HG02623 (cell line): ENCODE data around the gene RPS6KB2.

ENCODE experiments used
- ATAC-seq: cut with Tn5 transposase; IDR thresholded peaks from one replicate; pipeline ENCODE4 v1.9.1; 2021; ENCODE audit warnings: moderate library complexity; ENCODE audit not compliant: unreplicated experiment

The RPS6KB2 gene

DNA sequence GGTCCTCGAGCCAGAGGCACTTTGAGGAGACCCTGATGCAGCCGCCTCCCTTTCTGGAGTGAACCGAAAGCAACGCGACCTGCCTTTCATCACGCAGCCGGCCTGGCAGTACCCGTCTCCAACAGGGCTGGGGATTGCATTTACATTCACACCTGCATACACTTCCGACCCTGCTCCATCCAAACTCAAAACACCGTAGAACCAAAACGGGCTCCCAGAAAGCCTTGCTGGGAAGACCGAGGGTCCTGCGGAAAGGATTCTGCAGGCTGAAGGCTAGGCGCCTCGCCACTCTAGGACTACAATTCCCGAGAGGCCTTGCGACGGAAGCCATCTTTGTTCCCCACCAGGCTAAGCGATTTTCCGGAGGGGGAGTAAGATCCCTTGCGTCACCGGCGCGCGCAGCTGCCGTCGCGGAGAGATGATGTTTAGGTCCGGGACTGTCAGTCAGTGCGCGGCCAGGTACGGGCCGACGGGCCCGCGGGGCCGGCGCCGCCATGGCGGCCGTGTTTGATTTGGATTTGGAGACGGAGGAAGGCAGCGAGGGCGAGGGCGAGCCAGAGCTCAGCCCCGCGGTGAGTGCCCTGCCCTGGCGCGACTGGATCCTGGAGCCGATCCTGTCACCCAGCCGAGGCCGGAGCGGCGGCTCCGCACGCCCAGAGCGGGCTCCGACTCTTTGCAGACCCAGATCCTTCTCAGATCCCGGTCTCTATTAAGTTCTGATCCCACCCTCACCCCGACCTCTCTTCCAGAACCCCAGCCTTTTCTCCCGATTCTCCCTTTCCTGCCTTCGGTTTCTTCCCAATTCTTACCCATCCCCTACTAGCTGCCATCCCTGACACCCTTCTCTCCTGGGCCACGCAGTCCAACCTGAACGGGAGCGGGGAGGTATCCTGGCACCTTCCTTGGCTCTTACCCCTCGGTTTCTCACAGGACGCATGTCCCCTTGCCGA lies at the start of gene RPS6KB2:
RPS6KB2 (plus strand) TSS at position 443 of the 950 bp plus-strand sequence; CDS start at position 495, 52 bp downstream.
- peak; percentile 84 for ATAC-seq

DNA sequence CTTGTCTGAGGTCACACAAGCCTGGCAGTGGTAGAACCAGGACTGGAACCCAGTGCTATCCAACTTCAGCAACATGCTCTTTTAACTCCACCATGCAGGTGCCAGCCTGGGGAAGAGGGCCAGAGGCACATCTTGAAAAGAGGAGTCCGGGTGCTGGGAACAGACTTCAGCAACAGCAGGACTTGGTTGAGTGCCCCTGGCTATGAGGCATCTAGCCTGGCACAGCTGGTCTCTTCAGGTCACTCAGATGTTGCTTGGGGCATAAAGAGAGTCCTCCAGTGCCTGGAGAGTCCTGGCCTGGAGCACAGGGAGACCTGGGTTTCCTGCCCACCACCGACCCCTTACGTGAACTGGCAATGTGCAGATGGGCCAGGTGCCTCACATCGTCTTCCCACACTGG lies 49.8 kb upstream of the RPS6KB2 start:
- ATAC-seq = no peak

DNA sequence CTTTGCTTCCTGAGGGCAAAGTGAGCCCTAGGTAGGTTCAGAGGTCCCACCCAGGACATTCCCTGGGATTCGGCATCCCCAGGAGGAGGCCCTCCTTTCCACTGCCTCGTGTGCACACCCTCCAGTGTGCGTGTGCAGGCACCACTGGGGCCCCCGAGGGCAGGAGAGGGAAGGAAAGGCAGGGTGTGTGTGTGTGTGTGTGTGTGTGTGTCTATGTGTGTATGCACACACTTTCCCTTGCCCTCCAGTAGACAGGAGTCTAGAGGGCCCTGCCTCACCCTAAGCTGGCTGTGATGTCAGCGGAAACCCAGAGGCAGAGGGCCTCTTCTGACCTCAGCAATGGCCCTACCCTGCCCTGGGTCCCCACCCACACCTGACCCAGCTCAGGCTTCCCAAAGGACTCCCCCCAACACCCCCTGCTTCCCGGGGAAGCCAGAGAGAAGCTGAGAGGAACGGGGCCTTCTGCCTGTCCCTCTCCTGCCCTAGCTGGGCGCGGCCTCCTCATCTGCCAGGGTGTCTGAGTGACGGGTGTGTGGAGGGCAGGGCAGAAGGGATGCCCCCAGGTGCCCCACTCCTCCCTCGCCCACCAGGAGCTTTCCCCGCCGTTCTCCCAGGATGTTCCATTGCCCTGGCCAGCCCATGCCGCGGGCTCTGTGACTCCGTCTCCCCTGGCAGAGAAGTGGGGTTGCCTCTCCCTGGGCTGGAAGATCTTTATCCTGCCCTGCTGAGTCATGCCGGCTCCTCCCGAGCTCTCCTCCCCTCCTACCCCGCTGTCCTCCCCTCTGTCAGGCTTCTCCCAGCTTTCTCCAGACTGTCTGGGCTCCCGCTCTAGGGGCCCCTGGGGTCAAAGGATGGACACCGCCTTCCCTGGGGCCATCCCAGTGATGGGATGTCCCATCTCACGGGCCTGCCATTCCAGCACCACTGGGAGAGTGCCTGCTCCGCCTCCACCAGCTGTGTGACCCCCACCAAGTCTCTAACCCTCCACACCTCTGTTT lies 48.9 kb upstream of the RPS6KB2 start:
- no peak for ATAC-seq

DNA sequence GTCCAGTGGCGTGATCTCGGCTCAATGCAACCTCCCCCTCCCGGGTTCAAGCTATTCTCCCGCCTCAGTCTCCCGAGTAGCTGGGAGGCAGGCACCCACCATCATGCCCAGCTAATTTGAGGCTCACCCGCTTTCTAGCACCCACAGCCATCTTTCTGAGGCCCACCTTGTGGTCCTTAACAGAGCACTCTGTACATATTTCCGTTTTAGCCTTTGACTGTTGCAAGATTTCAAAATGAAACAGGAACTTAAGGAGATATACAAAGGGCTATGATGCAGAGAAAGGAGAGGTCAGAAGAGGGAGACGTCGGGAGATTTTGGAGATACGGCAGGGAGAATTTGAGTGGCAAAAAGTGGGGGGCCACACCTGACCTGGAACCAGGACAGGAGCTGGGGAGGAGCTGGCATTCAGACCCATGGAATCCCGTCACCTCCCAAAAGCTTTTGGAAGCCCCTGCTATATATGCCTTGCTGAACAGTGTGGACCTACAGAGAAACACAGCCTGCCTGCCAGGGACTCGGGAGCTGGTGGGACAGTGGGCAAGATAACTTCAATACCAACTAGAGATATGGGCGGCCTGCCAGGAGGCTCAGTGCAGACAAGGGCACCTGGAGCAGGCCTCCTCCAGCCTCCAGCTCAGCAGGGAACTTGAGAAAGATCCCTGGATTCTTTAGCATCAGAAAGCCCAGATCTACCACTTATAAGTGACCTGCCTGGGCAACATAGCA lies 46.9 kb upstream of the RPS6KB2 start:
- ATAC-seq = no peak

DNA sequence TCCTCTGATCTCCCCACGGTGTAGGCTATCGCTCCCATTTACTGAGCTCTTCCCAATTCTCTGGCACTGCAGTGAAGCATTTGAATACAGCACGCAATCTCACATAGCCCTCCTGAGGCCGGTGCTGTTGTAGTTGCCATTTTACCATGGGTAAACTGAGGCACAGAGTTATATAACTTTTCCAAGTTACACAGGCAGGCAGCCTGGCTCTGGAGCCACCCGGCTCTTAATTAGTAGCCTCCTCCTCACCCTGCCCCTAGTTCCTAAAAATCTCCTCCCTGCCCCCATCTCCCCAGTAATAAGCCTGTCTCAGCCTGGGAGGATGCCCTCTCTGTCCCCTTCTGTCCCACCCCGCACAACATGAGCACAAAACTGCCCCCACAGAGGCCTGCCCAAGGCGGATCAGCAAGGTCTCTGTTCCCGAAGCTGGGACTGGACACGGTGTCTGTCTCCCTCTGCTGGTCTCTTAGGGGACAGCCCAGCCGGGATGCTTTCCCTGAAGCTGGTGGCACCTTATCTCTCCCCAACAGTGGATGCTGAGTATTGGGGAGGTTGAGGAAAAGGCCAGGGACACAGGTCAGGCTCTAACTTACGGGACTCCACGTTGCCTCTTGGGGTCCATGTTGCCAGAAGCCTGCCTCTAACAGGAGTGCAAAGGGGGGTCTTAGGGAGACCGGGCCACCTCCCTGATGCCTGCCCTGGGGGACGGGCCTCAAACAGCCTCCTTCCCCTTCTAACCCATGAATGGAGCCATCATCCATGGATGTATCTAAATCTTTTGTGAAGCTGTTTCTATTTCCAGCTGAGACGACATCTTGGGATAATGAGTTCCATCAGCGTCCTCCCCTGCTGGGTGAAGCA lies 45.8 kb upstream of the RPS6KB2 start:
- no peak for ATAC-seq

DNA sequence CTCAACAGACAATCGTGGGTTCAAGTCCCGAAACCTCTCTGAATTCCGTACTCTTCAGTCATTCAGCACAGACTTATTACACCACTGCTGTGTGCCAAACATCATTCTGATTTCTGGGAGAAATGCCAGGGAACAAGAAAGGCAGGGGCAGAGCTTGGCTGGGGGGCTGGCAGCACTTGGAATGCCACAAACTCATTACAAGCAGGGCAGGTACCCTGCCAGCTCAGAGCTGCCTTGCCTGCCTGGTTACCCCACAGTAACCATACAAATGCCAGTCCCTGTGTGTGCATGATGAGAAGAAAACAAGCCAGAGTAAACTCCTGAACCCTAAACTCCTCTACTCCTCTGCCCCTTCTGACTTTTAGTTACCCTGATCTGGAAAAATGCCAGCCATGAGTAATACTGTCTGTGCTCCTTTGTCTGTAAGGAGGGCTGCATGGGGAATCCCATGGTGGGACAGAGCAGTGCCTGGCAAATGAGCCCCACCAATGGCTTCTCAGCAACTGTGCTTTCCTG lies 43.4 kb upstream of the RPS6KB2 start:
- ATAC-seq = no peak

DNA sequence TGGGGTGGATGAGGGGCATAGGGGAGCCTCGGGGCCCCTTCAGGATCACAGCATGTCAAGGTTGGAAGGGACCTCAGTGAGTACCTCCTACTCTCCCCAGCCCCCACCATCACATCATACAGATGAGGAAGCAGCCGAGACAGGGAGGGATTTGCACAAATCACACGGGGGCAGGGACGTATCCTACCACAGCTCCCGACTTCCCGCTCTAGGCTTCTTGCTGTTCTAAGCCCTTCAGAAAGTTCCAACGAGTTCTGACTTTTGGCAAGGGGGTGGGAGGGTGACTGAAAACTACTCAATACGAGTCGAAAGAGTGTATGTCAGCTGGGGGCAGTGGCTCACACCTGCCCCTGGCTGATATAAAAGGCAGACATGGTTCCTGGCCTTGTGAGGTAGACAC lies 41.2 kb upstream of the RPS6KB2 start:
- ATAC-seq = no peak

DNA sequence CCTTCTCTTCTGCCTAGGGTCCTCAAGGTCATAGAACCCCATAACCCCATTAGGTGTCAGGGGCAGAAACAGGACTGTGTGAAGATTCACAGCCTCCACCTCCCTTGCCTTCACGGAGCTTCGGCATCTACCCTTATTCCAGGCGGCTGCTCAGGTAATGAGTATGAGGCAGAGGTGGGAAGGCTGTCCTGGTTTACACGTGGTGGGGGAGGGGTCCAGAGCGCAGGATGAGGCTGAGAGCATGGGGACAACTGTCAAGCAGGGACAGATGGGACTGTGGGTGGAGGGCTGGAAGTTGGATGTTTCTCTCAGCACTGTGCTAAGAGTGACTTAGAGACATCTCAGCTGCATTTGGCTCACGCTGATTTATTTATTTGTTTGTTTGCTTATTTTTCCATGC lies 40.8 kb upstream of the RPS6KB2 start:
- no peak for ATAC-seq

DNA sequence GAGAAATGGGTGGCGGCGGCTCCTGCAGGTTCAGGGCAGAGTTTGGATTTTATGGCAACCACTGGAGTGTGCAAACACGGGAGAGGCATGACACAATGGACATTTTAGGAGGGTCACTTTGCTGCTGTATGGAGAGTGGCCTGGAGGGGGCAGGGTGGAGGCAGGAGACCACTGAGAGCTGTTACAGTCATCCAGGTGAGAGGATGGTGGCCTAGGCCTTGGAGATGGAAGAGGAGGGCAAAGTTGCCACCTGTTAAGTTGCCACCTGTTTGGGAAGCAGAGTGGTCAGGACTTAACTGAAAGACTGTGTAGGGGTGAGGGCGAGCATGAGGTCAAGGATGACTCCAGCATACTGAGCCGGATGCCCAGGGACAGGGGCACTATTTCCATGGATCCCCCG lies 38.8 kb upstream of the RPS6KB2 start:
- ATAC-seq = no peak

DNA sequence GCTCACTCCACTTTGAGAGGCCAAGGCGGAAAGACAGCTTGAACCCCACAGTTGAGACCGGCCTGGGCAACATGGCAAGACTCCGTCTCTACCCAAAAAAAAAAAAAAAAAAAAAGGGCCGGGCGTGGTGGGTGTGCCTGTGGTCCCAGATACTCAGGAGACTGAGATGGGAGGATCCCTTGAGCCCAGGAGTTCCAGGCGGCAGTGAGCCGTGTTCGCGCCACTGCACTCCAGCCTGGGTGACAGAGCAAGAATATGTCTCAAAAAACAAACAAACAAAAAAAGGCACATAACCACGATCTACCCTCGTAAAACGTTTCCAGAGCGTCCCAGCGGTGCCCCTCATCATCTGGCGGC lies 37.4 kb upstream of the RPS6KB2 start:
- no peak for ATAC-seq

DNA sequence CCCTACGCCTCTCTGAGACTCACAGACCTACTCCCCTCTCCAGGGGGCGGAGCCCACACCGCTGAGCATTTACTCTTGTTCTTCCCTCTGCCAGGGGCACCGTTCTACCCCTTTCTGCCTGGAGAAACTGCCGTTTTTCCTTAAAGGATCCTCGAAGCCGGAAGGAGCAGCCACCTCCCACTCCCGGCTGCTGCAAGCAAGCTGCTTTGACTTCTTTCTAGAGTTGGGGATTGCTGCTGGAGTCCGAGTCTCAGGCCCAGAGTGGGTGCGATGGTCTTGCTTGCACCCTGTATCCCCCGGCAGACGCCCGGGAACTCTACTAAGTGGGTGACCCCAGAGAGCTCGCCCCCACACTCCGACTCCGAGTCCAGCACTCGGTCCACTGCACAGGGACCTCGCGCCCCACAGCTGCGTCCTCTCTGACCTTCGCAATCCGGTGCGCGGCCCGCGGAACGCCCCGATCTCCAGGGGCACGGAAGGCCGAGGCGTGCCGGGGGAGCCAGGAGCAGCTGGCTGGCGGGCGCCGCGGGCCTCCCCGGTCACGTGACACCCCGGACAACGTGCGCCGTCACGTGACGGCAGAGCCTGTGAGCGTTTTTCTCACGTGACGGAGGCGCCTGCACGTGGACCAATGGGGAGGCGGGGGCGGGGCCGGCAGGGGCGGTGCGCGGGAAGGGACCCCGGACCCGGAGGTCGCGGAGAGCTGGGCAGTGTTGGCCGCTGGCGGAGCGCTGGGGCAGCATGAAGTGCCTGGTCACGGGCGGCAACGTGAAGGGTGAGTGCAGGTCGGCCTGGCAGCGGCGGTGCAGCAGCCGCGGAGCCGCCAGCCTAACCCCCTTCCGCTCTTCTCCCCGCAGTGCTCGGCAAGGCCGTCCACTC lies 36.8 kb upstream of the RPS6KB2 start, which contains the start of gene RAD9A:
RAD9A (plus strand) TSS at position 683 of the 879 bp plus-strand sequence; CDS start at position 742, 59 bp downstream.
- peak; percentile 54 for ATAC-seq

DNA sequence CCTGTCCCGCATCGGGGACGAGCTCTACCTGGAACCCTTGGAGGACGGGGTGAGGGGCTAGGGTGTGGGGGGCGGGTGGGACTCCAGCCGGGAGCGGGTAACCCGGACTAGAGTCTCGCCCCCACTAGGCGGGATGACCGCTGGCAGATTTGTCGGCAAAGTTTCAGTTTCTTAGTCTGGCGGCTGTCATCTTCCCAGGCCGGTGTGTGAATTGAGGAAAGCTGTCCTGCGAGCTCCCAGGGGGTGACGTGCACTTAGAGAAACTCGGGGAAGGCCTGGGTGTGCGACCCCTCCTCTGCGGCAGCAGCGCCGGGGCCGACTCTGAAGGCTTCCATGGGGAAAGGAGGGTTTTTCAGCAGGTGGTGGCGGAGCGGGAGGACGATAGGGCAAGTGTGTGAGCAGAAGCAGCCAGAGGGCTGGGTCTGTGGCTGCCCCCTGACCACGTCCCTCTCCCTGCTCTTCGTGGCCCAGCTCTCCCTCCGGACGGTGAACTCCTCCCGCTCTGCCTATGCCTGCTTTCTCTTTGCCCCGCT lies 36.0 kb upstream of the RPS6KB2 start:
- ATAC-seq = no peak

DNA sequence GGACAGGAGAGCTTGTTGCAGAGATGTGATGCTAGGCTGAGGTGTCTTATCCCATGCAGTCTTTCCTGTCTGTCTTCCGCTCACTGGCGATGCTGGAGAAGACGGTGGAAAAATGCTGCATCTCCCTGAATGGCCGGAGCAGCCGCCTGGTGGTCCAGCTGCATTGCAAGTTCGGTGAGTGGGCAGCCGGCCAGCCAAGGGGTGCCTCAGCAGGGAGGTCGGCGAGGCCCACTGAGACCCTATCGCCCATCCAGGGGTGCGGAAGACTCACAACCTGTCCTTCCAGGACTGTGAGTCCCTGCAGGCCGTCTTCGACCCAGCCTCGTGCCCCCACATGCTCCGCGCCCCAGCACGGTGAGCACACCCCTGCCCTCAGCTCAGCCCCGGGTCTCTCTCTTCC lies 34.9 kb upstream of the RPS6KB2 start:
- no peak for ATAC-seq

DNA sequence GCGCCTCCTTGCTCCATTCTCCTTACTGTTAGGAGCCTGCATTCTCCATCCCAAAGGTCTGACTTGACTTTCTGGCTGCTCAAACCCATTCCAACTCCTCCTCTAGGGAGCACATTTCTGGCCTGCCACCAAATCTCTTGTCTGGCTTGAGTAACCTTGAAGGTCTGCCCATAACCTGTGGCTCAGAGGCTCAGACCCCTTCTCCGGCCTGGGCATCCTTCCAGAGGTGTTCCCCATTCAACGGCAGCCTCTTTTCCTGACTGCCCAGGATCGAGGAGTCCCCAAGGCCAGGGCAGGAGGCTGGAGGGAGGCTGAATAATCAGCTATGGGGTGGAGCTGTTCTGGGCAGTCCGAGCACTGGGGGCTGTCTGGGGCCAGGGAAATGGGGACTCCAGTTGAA lies 34.3 kb upstream of the RPS6KB2 start:
- ATAC-seq = no peak

DNA sequence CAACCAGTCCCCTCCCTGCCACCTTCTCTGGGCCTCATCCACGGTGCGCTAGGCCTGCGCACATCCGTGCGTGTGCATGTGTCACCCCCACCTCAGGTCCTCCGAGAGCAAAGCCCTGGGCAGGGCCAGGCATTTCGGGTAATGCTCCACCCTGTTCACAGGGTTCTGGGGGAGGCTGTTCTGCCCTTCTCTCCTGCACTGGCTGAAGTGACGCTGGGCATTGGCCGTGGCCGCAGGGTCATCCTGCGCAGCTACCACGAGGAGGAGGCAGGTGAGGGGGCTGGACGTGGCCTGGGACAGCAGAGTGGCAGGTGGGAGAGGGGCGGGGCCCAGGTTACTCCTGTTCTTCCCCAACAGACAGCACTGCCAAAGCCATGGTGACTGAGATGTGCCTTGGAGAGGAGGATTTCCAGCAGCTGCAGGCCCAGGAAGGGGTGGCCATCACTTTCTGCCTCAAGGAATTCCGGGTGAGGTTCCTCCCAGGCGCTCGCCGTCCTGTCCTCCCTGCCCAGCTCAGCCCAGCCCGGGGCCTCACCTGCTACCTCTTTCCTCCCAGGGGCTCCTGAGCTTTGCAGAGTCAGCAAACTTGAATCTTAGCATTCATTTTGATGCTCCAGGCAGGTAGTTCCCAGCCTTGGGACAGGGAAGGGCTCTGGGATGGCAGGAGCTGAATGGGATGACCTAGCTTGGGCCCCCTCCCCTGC lies 32.6 kb upstream of the RPS6KB2 start:
- ATAC-seq = no peak

DNA sequence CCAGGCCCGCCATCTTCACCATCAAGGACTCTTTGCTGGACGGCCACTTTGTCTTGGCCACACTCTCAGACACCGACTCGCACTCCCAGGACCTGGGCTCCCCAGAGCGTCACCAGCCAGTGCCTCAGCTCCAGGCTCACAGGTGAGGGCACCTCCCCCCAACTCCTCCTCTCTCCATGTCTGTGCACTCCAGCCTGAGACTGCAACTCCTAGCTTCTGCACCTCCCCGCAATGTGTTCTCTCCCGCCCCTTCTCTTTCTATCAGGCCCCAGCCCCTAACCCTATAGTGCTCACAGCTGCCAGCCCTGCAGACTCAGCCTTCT lies 32.1 kb upstream of the RPS6KB2 start:
- no peak for ATAC-seq

DNA sequence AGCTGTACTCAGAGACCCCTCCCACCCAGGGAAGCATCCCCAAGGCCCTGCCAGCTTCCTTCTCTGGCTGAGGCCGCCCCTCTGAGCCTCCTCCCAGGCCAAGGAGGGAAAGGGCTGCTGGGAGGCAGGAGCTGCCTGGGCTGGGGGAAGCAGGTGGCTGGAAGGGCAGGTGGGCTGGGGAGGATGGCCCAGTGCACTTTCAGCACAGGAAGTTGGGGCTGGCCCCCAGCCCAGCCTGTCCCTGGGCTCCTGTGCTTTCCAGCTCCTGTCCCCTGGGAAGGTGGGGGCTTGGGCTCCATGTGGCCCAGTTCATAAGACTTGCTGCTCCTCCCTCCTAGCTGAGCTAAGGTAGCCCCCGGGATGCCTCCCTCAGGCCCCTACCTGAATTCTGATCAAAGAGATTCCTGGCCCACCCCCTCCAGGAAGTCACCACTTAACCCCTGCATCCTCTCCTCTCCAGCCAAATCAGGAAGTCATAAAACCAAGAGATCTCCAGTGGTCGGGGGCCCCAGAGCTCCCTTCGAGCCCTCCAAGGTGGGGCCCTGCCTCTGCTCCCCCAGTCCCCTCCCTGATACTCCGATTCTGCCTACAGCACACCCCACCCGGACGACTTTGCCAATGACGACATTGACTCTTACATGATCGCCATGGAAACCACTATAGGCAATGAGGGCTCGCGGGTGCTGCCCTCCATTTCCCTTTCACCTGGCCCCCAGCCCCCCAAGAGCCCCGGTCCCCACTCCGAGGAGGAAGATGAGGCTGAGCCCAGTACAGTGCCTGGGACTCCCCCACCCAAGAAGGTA lies 31.5 kb upstream of the RPS6KB2 start:
- no peak for ATAC-seq
